ENCODE results near the gene ZNF554.

Gene ZNF554

GRCh38 chr19:2787115-2787514 is 32.6 kb upstream of the ZNF554 start:
- TF ChIP-seq POLR2AphosphoS5 (IDR thresholded peaks at IDR 0.05; ENCODE audit: low read depth, low read length) (no peak), SIN3A (IDR thresholded peaks at IDR 0.05; ENCODE audit: borderline replicate concordance, insufficient read depth, low read length) (no peak)

- no peak for TF ChIP-seq POLR2AphosphoS5 (IDR thresholded peaks at IDR 0.05; ENCODE audit: low read depth, low read length)
- no peak for TF ChIP-seq TAF1 (IDR thresholded peaks at IDR 0.05; ENCODE audit: borderline replicate concordance, insufficient read depth, low read length)
- no peak for TF ChIP-seq FOXP2 (optimal IDR thresholded peaks at IDR 0.05; ENCODE audit: borderline replicate concordance, extremely low read depth, extremely low read length, insufficient read depth)
- TF ChIP-seq SIN3A (IDR thresholded peaks at IDR 0.05; ENCODE audit: borderline replicate concordance, insufficient read depth, low read length): no peak
- no peak for TF ChIP-seq REST (IDR thresholded peaks at IDR 0.05; ENCODE audit: insufficient read depth in 1 of 2, low read depth in 2 of 2, low read length in 2 of 2)
Measured at GRCh38 chr19:2788237-2788636, 31.4 kb upstream of the ZNF554 start.

GRCh38 chr19:2790194-2790556 is 29.5 kb upstream of the ZNF554 start:
- TF ChIP-seq POLR2AphosphoS5 (IDR thresholded peaks at IDR 0.05; ENCODE audit: low read depth, low read length) (no peak), REST (IDR thresholded peaks at IDR 0.05; ENCODE audit: insufficient read depth in 1 of 2, low read depth in 2 of 2, low read length in 2 of 2) (no peak), SIN3A (IDR thresholded peaks at IDR 0.05; ENCODE audit: borderline replicate concordance, insufficient read depth, low read length) (no peak), TAF1 (IDR thresholded peaks at IDR 0.05; ENCODE audit: borderline replicate concordance, insufficient read depth, low read length) (no peak)

GRCh38 chr19:2790557-2791271 is 29.0 kb upstream of the ZNF554 start:
- TF ChIP-seq POLR2AphosphoS5 (IDR thresholded peaks at IDR 0.05; ENCODE audit: low read depth, low read length): no peak
- no peak for TF ChIP-seq TAF1 (IDR thresholded peaks at IDR 0.05; ENCODE audit: borderline replicate concordance, insufficient read depth, low read length)
- TF ChIP-seq FOXP2 (optimal IDR thresholded peaks at IDR 0.05; ENCODE audit: borderline replicate concordance, extremely low read depth, extremely low read length, insufficient read depth): no peak
- TF ChIP-seq SIN3A (IDR thresholded peaks at IDR 0.05; ENCODE audit: borderline replicate concordance, insufficient read depth, low read length): no peak
- no peak for TF ChIP-seq REST (IDR thresholded peaks at IDR 0.05; ENCODE audit: insufficient read depth in 1 of 2, low read depth in 2 of 2, low read length in 2 of 2)

- TF ChIP-seq TAF1 (IDR thresholded peaks at IDR 0.05; ENCODE audit: borderline replicate concordance, insufficient read depth, low read length) (no peak), REST (IDR thresholded peaks at IDR 0.05; ENCODE audit: insufficient read depth in 1 of 2, low read depth in 2 of 2, low read length in 2 of 2) (no peak), SIN3A (IDR thresholded peaks at IDR 0.05; ENCODE audit: borderline replicate concordance, insufficient read depth, low read length) (no peak), POLR2AphosphoS5 (IDR thresholded peaks at IDR 0.05; ENCODE audit: low read depth, low read length) (no peak), FOXP2 (optimal IDR thresholded peaks at IDR 0.05; ENCODE audit: borderline replicate concordance, extremely low read depth, extremely low read length, insufficient read depth) (no peak)
Measured at GRCh38 chr19:2791440-2791839, 28.2 kb upstream of the ZNF554 start.
